ELR (cell line): ENCODE measurements around the gene RUNX2.
A peak's percentile ranks its signal among the peaks of the same experiment; 100 is the strongest.

Experiments used
- DNase-seq: peaks from one replicate; pipeline ENCODE4 v3.0.0-alpha.2; 2015; ENCODE audit warnings: low read depth

RUNX2 gene

GRCh38 chr6:45587229-45588060 lies 259.3 kb downstream of the RUNX2 start:
- DNase-seq = no peak

GRCh38 chr6:45589367-45589766 lies 261.2 kb downstream of the RUNX2 start:
- no peak for DNase-seq

GRCh38 chr6:45590226-45590625 lies 262.1 kb downstream of the RUNX2 start:
- peak; percentile 92 for DNase-seq

- peak; percentile 29 for DNase-seq
Observed at GRCh38 chr6:45590696-45591184, 262.6 kb downstream of the RUNX2 start.

- peak; percentile 73 for DNase-seq
Observed at GRCh38 chr6:45591306-45591705, 263.2 kb downstream of the RUNX2 start.

- DNase-seq = no peak
Observed at GRCh38 chr6:45591890-45592289, 263.8 kb downstream of the RUNX2 start.

GRCh38 chr6:45592991-45593390 lies 264.9 kb downstream of the RUNX2 start:
- peak; percentile 25 for DNase-seq

- DNase-seq = no peak
Observed at GRCh38 chr6:45595010-45595851, 267.1 kb downstream of the RUNX2 start.

DNA sequence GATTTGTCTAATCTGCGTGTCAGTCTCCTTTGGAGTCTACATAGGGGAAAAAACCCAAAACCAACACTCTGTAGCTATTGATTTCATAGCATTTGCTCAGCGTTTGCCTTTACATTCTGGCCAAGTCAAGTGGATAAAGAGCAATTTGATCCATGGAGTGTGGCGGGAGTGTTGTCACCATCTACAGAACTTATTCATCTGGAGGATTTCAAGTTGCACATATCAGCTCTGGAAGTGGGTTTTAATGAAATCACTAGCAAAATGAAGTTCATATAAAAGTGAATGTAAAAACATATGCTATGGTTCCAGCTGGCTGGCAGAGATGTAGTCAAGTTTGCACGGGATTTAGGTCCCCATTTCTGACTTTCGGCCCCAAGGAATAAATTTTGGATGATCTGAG lies 269.3 kb downstream of the RUNX2 start:
- DNase-seq = no peak

- DNase-seq = peak; percentile 32
Observed at GRCh38 chr6:45599053-45599452, 270.9 kb downstream of the RUNX2 start.

GRCh38 chr6:45605971-45606370 lies 277.8 kb downstream of the RUNX2 start:
- no peak for DNase-seq

DNA sequence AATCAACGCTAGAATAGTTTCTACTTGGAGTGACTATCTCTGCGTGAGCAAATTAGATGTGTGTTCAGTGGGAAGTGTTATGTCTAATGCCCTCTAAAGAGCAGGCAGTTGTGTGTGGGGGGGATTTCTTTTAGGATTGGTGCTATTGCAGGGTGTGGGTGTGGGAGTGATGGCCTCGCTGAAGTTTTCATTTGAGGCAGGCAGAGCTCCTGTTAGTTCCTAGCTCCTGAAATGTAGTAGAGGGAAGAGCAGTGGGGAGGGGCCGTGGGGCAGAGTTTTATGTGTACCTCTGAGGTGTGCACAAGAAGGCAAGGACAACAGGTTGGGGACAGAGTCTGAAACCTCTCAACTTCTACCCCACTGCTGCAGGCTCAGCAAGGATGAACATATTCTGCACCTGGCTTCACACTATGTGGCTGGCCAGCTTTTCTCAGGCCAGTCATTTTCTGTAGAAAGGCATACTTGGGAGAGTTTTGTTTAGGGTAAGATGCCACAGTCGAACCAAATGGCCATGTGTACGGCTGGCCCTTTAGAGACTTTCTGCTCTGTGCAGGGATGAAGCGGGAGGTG lies 278.8 kb downstream of the RUNX2 start:
- DNase-seq = no peak

- peak; percentile 64 for DNase-seq
Observed at GRCh38 chr6:45607798-45608197, 279.7 kb downstream of the RUNX2 start.

DNA sequence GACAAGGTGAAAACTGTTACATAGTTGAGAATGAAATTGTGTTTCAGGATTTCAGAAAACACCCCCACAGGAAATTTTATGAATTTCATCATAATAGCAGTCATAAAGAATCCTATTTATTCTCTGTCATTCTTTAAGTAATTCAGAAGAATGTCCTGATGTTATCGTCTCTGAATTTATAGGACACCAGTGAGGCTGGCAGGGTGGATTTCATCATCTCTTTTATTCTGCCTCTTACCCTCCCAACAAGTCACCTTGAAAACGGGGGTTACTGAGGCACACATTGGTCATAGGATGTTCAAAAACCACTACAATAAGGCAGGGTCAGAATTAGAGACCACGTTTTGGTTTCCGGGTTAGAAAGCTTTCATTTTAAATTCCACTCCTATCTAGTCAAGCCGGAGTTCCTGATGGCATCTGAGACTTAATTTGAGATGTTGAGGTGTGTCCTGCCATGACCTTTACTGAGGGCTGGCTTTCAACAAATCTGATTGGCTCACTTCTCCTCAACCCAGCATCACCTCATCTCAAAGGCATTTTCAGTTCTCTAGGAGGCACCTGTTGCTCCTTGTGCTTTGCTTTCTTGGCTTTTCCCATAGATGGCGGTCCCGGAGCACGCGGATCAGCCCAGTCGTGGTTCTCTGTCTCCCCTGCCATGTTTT lies 280.3 kb downstream of the RUNX2 start:
- peak; percentile 78 for DNase-seq

GRCh38 chr6:45609141-45609638 lies 281.1 kb downstream of the RUNX2 start:
- DNase-seq = peak; percentile 82

GRCh38 chr6:45610374-45610773 lies 282.2 kb downstream of the RUNX2 start:
- no peak for DNase-seq

DNA sequence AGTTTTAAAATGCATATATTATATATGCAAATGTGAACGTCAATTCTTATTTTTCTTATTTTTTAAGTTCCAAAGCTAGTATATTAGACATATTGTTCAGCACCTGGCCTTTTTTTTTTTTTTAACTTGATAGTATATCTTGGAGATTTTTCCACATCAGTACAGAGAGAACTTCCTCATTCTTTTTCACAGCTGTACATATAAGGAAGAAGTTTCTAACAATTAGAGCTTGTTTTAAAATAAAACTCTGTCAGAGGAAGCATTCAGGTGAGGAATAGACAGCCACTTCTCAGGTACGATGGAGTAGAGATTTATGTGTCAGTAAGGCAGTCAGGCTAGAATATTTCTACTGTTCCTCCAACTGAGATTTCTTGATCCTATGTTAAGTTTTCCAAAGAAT lies 282.7 kb downstream of the RUNX2 start:
- no peak for DNase-seq

- no peak for DNase-seq
Observed at GRCh38 chr6:45611491-45611890, 283.4 kb downstream of the RUNX2 start.

- DNase-seq = no peak
Observed at GRCh38 chr6:45613656-45614055, 285.5 kb downstream of the RUNX2 start.

DNA sequence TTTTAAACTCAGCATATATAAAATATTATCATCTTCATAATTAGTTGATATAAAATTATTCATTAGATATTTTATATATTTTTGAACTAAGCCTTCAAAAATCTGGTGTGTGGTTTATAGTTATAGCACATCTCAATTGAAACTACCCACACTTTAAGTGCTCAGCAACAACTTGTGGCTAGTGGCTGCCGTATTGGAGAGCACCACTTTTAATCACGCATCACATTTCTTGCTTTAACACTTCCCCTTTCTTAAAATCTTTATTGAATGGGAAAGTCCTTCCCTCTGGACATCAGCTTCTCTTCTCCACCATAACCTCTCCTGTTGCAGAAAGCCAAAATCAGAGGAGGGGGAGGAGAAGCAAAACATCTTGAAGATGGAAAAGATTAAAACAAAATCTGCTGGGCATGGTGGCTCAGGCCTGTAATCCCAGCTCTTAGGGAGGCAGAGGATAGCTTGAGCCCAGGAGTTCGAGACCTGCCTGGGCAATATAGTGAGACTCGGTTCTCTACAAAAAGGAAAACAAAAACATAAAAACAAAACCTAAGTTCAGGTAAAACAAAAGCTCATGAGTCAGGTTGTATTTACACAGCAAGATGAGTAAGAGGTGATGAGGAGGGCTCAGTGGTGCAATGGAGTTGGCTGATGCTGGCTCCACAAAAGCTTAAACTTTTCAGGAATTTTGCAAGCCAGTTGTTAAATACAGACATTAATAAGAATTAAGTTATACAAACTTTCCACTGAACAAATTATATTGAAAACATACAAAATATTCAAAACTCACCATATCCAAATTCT lies 286.6 kb downstream of the RUNX2 start:
- DNase-seq = peak; percentile 59

DNA sequence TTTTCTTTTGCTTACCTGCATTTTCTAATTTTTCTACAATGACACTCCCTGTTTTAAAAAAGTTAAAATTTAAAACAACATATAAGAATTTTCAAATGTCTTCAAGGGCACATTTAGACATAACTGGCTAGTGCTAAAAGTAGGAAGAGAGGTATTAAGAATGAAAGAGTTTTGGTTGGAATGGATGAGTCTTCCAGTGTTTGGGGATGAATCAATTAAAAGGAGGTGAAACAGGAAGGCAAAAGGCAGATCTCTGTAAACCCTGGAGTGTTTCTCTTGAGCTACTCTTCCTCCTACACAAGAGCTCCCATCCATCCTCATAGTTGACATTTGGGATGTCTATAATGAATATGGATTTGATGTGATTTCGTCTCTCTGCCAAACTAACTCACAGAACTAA lies 288.1 kb downstream of the RUNX2 start:
- DNase-seq = no peak
